DOHH2 (cell line): ENCODE data around the gene ADAMTSL5.

ENCODE experiments used
- H3F3A ChIP-seq: fragments of 200-600 bp; sonication (generic), shearing (Covaris generic); 2 replicates; pipeline ENCODE4 v1.6.0; 2016; ENCODE audit warnings: antibody characterized with exemption, mild to moderate bottlenecking; ENCODE audit not compliant: control insufficient read depth, insufficient read depth
- H3K27ac ChIP-seq: fragments of 200-600 bp; sonication (generic); 2 replicates; pipeline ENCODE4 v1.5.1; 2014; ENCODE audit warnings: low read depth, mild to moderate bottlenecking, low read length, moderate library complexity
- H3K27me3 ChIP-seq: fragments of 200-600 bp; sonication (generic); 2 replicates; pipeline ENCODE4 v1.6.1; 2014; ENCODE audit warnings: mild to moderate bottlenecking, low read length, mixed read lengths; ENCODE audit not compliant: control insufficient read depth
- H3K36me3 ChIP-seq: fragments of 200-600 bp; sonication (generic); 2 replicates; pipeline ENCODE4 v1.6.1; 2014; ENCODE audit warnings: mild to moderate bottlenecking, low read length, moderate library complexity, mixed read lengths; ENCODE audit not compliant: control insufficient read depth
- H3K4me1 ChIP-seq: fragments of 200-600 bp; sonication (generic); 2 replicates; pipeline ENCODE4 v1.6.1; 2014; ENCODE audit warnings: mild to moderate bottlenecking, low read length, mixed read lengths; ENCODE audit not compliant: control insufficient read depth
- H3K4me2 ChIP-seq: fragments of 200-600 bp; sonication (generic); 2 replicates; pipeline ENCODE4 v1.6.0; 2014; ENCODE audit warnings: mild to moderate bottlenecking, low read length, moderate library complexity
- H3K4me3 ChIP-seq: fragments of 200-600 bp; sonication (generic); 2 replicates; pipeline ENCODE4 v1.5.1; 2014; ENCODE audit warnings: mild to moderate bottlenecking, low read length, mixed read lengths
- H3K79me2 ChIP-seq: fragments of 200-600 bp; sonication (generic); 2 replicates; pipeline ENCODE4 v1.6.1; 2014; ENCODE audit warnings: mild to moderate bottlenecking, low read length, mixed read lengths; ENCODE audit not compliant: control insufficient read depth
- H3K9me2 ChIP-seq: fragments of 200-600 bp; sonication (generic); replicated peaks from 2 replicates; pipeline ENCODE4 v1.6.1; 2014; ENCODE audit warnings: mild to moderate bottlenecking, low read length, mixed read lengths; ENCODE audit not compliant: control insufficient read depth
- H3K9me3 ChIP-seq: fragments of 200-600 bp; sonication (generic); 2 replicates; pipeline ENCODE4 v1.6.1; 2014; ENCODE audit warnings: antibody characterized with exemption, low read length, mixed read lengths; ENCODE audit not compliant: control insufficient read depth, insufficient read depth
- H4K20me1 ChIP-seq: fragments of 200-600 bp; sonication (generic); 2 replicates; pipeline ENCODE4 v1.6.0; 2014; ENCODE audit warnings: low read depth, mild to moderate bottlenecking, antibody characterized with exemption, low read length, moderate library complexity; ENCODE audit not compliant: control insufficient read depth, insufficient read depth
- EZH2phosphoT487 ChIP-seq: fragments of 200-600 bp; sonication (generic); IDR thresholded peaks from 2 replicates; pipeline ENCODE4 v1.6.1; 2017; ENCODE audit warnings: borderline replicate concordance, mild to moderate bottlenecking, antibody characterized with exemption, low read length, moderate library complexity, mixed read lengths
- TF ChIP-seq, protein P1 (sequence below): fragments of 200-600 bp; sonication (generic); IDR thresholded peaks from one replicate; pipeline ENCODE4 v1.5.1; 2014; ENCODE audit warnings: antibody characterized with exemption, mild to moderate bottlenecking, low read depth, low read length; ENCODE audit not compliant: poor library complexity, severe bottlenecking

Gene ADAMTSL5

DNA sequence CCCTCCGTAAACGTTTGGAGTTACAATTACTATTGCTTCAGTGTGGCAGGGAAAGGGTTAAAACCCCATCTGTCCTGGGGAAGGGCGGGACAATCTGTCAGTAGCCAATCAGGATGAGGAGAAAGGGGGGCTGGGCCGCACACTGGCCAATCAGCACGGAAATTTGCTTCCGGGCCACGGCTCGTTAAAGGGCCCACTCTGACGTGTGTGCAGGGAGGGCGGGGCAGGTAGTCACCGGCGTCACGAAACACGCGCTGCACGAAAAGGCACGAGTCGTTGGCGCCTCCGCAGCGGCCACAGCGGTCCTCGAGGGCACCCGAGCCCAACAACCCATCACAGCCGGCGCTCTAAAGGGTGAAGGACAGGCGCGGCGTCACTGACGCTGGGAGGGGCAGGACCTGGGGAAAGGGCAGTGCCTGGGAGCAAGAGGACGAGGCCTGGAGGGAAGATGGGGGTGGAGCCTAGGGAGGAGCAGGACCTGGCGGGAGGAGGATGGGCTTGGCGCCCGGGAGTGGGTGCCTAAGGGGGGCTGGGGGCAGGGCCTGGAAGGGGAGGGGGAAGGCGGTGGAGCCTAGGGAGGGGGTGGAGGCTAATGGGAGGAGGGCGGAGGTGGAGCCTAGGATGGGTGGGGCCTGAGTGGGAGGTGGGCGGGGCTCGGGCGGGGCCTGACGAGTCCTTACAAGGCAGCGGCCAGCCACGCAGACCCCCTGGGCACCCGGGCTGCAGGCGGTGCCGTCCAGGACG is 4.9 kb downstream of the ADAMTSL5 start:
- Histone ChIP-seq H3K4me1 (peaks cover 11% of the 10 kb centered on the region), H3K4me2 (no peak overlapping the region), H3K9me2 (no peaks in the 10 kb centered on the region), H3K36me3 (no peaks in the 10 kb centered on the region), H3K4me3 (no peak overlapping the region), H3K27me3 (peaks cover 28% of the 10 kb centered on the region), H4K20me1 (0 out of 2 replicates have a peak, but pooled peaks cover 3% of the 10 kb centered on the region), H3F3A (no peaks in the 10 kb centered on the region), H3K27ac (no peak overlapping the region), H3K79me2 (no peaks in the 10 kb centered on the region), H3K9me3 (peaks cover 6% of the 10 kb centered on the region; the same call in 1 of the 2 replicates)
- no peak for TF ChIP-seq EZH2phosphoT487

DNA sequence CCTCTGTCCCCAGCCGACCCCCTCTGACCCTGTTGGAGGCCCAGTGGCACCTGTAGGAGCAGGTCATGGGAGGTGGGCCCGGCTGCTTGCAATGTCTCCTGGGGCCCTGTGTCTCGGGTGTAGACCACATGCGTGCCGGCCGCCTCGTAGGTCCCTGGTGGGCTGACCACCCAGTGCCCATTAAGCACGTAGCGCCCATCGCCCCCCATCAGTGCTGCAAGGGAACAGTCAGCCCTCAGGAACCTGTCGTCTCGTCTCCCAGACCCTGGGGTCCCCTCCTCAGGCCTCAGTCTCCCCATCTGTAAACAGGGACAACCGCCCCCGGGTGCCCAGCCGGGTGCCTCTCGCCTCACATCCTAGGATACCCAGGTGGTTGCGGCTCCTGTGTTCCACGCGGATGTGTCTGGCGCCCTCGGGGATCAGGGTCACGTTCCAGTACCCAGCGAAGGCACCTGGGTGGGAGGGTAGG is 5.6 kb downstream of the ADAMTSL5 start:
- Histone ChIP-seq H3K4me1 (peaks cover 5% of the 10 kb centered on the region), H3K9me2 (no peaks in the 10 kb centered on the region), H3K9me3 (peaks cover 6% of the 10 kb centered on the region; the same call in 1 of the 2 replicates), H3K27me3 (peaks cover 28% of the 10 kb centered on the region), H4K20me1 (no peaks in the 10 kb centered on the region), H3K79me2 (no peaks in the 10 kb centered on the region), H3K27ac (no peak overlapping the region), H3K36me3 (no peaks in the 10 kb centered on the region), H3K4me2 (no peak overlapping the region), H3F3A (0 out of 2 replicates have a peak, but pooled peaks cover 2% of the 10 kb centered on the region), H3K4me3 (no peak overlapping the region)
- TF ChIP-seq, protein P1, sequence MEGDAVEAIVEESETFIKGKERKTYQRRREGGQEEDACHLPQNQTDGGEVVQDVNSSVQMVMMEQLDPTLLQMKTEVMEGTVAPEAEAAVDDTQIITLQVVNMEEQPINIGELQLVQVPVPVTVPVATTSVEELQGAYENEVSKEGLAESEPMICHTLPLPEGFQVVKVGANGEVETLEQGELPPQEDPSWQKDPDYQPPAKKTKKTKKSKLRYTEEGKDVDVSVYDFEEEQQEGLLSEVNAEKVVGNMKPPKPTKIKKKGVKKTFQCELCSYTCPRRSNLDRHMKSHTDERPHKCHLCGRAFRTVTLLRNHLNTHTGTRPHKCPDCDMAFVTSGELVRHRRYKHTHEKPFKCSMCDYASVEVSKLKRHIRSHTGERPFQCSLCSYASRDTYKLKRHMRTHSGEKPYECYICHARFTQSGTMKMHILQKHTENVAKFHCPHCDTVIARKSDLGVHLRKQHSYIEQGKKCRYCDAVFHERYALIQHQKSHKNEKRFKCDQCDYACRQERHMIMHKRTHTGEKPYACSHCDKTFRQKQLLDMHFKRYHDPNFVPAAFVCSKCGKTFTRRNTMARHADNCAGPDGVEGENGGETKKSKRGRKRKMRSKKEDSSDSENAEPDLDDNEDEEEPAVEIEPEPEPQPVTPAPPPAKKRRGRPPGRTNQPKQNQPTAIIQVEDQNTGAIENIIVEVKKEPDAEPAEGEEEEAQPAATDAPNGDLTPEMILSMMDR = no peak
- TF ChIP-seq EZH2phosphoT487 = no peak

DNA sequence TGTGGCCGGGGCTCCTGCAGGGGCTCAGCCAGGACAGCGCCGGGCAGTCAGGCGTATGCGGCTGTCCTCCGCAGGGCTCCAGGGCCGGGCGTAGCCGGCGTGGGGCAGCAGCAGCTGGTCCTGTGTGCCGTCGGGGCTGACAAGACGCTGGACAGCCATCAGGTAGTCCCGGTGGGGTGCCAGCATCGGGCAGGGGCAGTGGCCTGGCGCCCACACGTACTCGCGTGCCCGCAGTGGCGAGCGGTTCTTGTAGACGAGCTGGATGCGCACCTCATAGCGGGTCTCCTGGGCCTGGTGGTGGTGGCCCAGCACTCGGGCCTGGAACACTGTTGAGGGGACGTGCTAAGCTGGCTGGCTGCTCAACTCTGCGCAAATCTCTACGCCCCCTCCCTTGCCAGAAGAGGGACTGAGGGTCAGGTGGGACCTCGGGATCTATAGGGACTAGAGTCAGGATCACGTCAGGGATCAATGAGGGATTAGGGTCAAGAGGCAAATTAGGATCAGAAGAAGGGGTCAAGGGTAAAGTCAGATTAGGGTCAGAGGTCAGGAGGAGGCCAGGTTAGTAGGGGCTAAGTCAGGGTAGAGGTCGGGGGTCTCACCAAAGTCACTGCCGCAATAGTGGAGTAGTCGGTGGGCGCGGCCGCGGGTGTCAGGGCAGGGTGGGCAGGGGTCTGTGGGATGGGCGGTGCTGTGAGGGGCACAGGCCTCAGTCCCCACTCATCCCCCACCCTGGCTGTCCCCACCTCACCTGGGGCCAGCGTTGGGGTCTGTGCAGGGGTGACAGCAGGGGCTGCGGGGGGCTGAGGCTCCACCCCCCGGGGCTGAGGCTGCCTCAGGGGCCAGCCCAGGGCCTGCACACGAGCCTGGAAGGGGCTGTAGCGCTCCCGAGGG is 6.6 kb downstream of the ADAMTSL5 start:
- Histone ChIP-seq H3K36me3 (no peaks in the 10 kb centered on the region), H3F3A (0 out of 2 replicates have a peak, but pooled peaks cover 2% of the 10 kb centered on the region), H3K27ac (no peak overlapping the region), H3K4me1 (peaks cover 5% of the 10 kb centered on the region), H3K9me3 (peaks cover 6% of the 10 kb centered on the region; the same call in 1 of the 2 replicates), H3K9me2 (no peaks in the 10 kb centered on the region), H3K4me2 (no peak overlapping the region), H3K4me3 (no peak overlapping the region), H4K20me1 (no peaks in the 10 kb centered on the region), H3K79me2 (no peaks in the 10 kb centered on the region), H3K27me3 (peaks cover 20% of the 10 kb centered on the region)
- no peak for TF ChIP-seq EZH2phosphoT487
- TF ChIP-seq, protein P1 = no peak
